ENCODE data around the gene CDC42BPG.

CDC42BPG gene

GRCh38 chr11:64839887-64840782, 4.3 kb downstream of the CDC42BPG start (continued):
- TF ChIP-seq INSM2 (tag by site-specific recombination; IDR thresholded peaks at IDR 0.05) = no peak
- no peak for TF ChIP-seq ZNF585B (tag by site-specific recombination; IDR thresholded peaks at IDR 0.05)
- no peak for TF ChIP-seq ZNF132 (tag by site-specific recombination; IDR thresholded peaks at IDR 0.05; ENCODE audit: borderline replicate concordance)
- TF ChIP-seq ZXDB (tag by site-specific recombination; IDR thresholded peaks at IDR 0.05) = no peak
- TF ChIP-seq ZNF350 (tag by site-specific recombination; IDR thresholded peaks at IDR 0.05) = no peak
- no peak for TF ChIP-seq ZNF292 (tag by site-specific recombination; IDR thresholded peaks at IDR 0.05; ENCODE audit: borderline replicate concordance, low read depth)
- TF ChIP-seq, protein P1, sequence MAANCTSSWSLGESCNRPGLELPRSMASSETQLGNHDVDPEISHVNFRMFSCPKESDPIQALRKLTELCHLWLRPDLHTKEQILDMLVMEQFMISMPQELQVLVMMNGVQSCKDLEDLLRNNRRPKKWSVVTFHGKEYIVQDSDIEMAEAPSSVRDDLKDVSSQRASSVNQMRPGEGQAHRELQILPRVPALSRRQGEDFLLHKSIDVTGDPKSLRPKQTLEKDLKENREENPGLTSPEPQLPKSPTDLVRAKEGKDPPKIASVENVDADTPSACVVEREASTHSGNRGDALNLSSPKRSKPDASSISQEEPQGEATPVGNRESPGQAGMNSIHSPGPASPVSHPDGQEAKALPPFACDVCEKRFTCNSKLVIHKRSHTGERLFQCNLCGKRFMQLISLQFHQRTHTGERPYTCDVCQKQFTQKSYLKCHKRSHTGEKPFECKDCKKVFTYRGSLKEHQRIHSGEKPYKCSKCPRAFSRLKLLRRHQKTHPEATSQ (tag by site-specific recombination; IDR thresholded peaks at IDR 0.05) = no peak
- no peak for TF ChIP-seq MEIS1 (CRISPR knock-in tag; IDR thresholded peaks at IDR 0.05; ENCODE audit: borderline replicate concordance)
- TF ChIP-seq ZNF2 (tag by site-specific recombination; IDR thresholded peaks at IDR 0.05) = no peak
- no peak for TF ChIP-seq ZNF155 (tag by site-specific recombination; IDR thresholded peaks at IDR 0.05)
- TF ChIP-seq TRIM28 (IDR thresholded peaks at IDR 0.05; ENCODE audit: borderline replicate concordance, low read length) = no peak
- TF ChIP-seq, protein P2, sequence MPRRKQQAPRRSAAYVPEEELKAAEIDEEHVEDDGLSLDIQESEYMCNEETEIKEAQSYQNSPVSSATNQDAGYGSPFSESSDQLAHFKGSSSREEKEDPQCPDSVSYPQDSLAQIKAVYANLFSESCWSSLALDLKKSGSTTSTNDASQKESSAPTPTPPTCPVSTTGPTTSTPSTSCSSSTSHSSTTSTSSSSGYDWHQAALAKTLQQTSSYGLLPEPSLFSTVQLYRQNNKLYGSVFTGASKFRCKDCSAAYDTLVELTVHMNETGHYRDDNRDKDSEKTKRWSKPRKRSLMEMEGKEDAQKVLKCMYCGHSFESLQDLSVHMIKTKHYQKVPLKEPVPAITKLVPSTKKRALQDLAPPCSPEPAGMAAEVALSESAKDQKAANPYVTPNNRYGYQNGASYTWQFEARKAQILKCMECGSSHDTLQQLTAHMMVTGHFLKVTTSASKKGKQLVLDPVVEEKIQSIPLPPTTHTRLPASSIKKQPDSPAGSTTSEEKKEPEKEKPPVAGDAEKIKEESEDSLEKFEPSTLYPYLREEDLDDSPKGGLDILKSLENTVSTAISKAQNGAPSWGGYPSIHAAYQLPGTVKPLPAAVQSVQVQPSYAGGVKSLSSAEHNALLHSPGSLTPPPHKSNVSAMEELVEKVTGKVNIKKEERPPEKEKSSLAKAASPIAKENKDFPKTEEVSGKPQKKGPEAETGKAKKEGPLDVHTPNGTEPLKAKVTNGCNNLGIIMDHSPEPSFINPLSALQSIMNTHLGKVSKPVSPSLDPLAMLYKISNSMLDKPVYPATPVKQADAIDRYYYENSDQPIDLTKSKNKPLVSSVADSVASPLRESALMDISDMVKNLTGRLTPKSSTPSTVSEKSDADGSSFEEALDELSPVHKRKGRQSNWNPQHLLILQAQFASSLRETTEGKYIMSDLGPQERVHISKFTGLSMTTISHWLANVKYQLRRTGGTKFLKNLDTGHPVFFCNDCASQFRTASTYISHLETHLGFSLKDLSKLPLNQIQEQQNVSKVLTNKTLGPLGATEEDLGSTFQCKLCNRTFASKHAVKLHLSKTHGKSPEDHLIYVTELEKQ (tag by site-specific recombination; IDR thresholded peaks at IDR 0.05; ENCODE audit: borderline replicate concordance) = no peak
- no peak for TF ChIP-seq KLF9 (tag by site-specific recombination; IDR thresholded peaks at IDR 0.05; ENCODE audit: low read depth)

GRCh38 chr11:64839335-64839734, 5.1 kb downstream of the CDC42BPG start:
- ChIA-PET CTCF (interaction anchor here (0.5 kb wide), 1 partner anchor 413 kb away, joined by 3 read pairs; no protein-coding TSS in a partner anchor), POLR2A (no interaction called here)
- no peaks in the 10 kb centered on the region for H3K9me3 ChIP-seq (ENCODE audit: control insufficient read depth, insufficient read depth, low read depth, low read length)
- no peaks in the 10 kb centered on the region; the same call in 1 of the 2 replicates for H3K4me1 ChIP-seq (ENCODE audit: control insufficient read depth, insufficient read depth, low read length)
- H3K36me3 ChIP-seq (ENCODE audit: control insufficient read depth in 2 of 2, insufficient read depth in 1 of 2, low read length in 2 of 2) = peaks cover 0 to 8% of the 10 kb centered on the region in 2 experiments; a peak in 1 of 3 replicates
- H3K4me3 ChIP-seq (ENCODE audit: low read depth, low read length) = no peak overlapping the region
- no peak overlapping the region for H3K27ac ChIP-seq (ENCODE audit: extremely low read depth, low read depth, low read length)
- TF ChIP-seq ZNF37A (tag by site-specific recombination; IDR thresholded peaks at IDR 0.05) = no peak
- no peak for TF ChIP-seq ZNF530 (tag by site-specific recombination; IDR thresholded peaks at IDR 0.05; ENCODE audit: low read depth)
- TF ChIP-seq, protein P3, sequence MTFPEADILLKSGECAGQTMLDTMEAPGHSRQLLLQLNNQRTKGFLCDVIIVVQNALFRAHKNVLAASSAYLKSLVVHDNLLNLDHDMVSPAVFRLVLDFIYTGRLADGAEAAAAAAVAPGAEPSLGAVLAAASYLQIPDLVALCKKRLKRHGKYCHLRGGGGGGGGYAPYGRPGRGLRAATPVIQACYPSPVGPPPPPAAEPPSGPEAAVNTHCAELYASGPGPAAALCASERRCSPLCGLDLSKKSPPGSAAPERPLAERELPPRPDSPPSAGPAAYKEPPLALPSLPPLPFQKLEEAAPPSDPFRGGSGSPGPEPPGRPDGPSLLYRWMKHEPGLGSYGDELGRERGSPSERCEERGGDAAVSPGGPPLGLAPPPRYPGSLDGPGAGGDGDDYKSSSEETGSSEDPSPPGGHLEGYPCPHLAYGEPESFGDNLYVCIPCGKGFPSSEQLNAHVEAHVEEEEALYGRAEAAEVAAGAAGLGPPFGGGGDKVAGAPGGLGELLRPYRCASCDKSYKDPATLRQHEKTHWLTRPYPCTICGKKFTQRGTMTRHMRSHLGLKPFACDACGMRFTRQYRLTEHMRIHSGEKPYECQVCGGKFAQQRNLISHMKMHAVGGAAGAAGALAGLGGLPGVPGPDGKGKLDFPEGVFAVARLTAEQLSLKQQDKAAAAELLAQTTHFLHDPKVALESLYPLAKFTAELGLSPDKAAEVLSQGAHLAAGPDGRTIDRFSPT (tag by site-specific recombination; IDR thresholded peaks at IDR 0.05) = no peak
- TF ChIP-seq PATZ1 (tag by site-specific recombination; IDR thresholded peaks at IDR 0.05) = no peak
- TF ChIP-seq ZNF169 (tag by site-specific recombination; IDR thresholded peaks at IDR 0.05) = no peak
- no peak for TF ChIP-seq ZNF146 (tag by site-specific recombination; IDR thresholded peaks at IDR 0.05)
- TF ChIP-seq, protein P4, sequence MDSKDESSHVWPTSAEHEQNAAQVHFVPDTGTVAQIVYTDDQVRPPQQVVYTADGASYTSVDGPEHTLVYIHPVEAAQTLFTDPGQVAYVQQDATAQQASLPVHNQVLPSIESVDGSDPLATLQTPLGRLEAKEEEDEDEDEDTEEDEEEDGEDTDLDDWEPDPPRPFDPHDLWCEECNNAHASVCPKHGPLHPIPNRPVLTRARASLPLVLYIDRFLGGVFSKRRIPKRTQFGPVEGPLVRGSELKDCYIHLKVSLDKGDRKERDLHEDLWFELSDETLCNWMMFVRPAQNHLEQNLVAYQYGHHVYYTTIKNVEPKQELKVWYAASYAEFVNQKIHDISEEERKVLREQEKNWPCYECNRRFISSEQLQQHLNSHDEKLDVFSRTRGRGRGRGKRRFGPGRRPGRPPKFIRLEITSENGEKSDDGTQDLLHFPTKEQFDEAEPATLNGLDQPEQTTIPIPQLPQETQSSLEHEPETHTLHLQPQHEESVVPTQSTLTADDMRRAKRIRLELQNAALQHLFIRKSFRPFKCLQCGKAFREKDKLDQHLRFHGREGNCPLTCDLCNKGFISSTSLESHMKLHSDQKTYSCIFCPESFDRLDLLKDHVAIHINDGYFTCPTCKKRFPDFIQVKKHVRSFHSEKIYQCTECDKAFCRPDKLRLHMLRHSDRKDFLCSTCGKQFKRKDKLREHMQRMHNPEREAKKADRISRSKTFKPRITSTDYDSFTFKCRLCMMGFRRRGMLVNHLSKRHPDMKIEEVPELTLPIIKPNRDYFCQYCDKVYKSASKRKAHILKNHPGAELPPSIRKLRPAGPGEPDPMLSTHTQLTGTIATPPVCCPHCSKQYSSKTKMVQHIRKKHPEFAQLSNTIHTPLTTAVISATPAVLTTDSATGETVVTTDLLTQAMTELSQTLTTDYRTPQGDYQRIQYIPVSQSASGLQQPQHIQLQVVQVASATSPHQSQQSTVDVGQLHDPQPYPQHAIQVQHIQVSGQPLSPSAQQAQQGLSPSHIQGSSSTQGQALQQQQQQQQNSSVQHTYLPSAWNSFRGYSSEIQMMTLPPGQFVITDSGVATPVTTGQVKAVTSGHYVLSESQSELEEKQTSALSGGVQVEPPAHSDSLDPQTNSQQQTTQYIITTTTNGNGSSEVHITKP (tag by site-specific recombination; IDR thresholded peaks at IDR 0.05) = no peak
- TF ChIP-seq ZNF138 (tag by site-specific recombination; IDR thresholded peaks at IDR 0.05; ENCODE audit: borderline replicate concordance) = no peak

Data from HEK293 (cell line).